Natural killer cell (primary cell): Measurements from ENCODE around the gene SLC12A8. TPM values are rescaled to one million over a fixed set of nuclear protein-coding genes. Genes with fewer than 3 reads are reported as not detected.

Experiments used
- ATAC-seq, 3 donors: fragments of 150-1000 bp in 2 of 3; fragments of 200-7000 bp in 1 of 3; cut with Tn5 transposase; 1 replicate in 1 of 3; 2 replicates in 2 of 3; pipeline ENCODE4 v1.10.0; 2021; ENCODE audit warnings: mild to moderate bottlenecking in 2 of 3, moderate library complexity in 2 of 3
- DNase-seq, 2 donors: peaks; one replicate each; pipeline versions ENCODE4 v3.0.0 to v3.0.0-alpha.2; 2013 to 2021; ENCODE audit warnings: mixed read lengths in 1 of 2
- H3K27ac ChIP-seq: one replicate; pipeline ENCODE4 v1.5.1; 2013; ENCODE audit warnings: mild to moderate bottlenecking, low read length
- H3K27me3 ChIP-seq: one replicate; pipeline ENCODE4 v1.6.1; 2013; ENCODE audit warnings: low read length; ENCODE audit not compliant: control insufficient read depth, insufficient read depth
- H3K36me3 ChIP-seq: one replicate; pipeline ENCODE4 v1.6.1; 2013; ENCODE audit warnings: low read length; ENCODE audit not compliant: control insufficient read depth, insufficient read depth
- H3K4me1 ChIP-seq: one replicate; pipeline ENCODE4 v1.6.1; 2013; ENCODE audit warnings: low read length; ENCODE audit not compliant: control insufficient read depth, insufficient read depth
- H3K4me3 ChIP-seq: one replicate; pipeline ENCODE4 v1.5.1; 2013; ENCODE audit warnings: low read length
- H3K9me3 ChIP-seq: one replicate; pipeline ENCODE4 v1.6.1; 2013; ENCODE audit warnings: low read length; ENCODE audit not compliant: control insufficient read depth, insufficient read depth
- H3K27ac Mint-ChIP-seq, 2 donors: one replicate each; pipeline ENCODE4 v1.8.0; 2022; ENCODE audit warnings: mild to moderate bottlenecking in 2 of 2, mixed read lengths in 2 of 2, moderate library complexity in 1 of 2
- H3K27me3 Mint-ChIP-seq, 2 donors: one replicate each; pipeline ENCODE4 v1.8.0; 2022; ENCODE audit warnings: low read depth in 2 of 2, mixed read lengths in 2 of 2
- H3K36me3 Mint-ChIP-seq: one replicate; pipeline ENCODE4 v1.8.0; 2022; ENCODE audit warnings: mixed read lengths
- H3K4me1 Mint-ChIP-seq, 2 donors: one replicate each; pipeline ENCODE4 v1.8.0; 2022; ENCODE audit warnings: mixed read lengths in 2 of 2
- H3K4me3 Mint-ChIP-seq: one replicate; pipeline ENCODE4 v1.8.0; 2022; ENCODE audit warnings: mild to moderate bottlenecking, moderate library complexity, mixed read lengths
- H3K9me3 Mint-ChIP-seq, 2 donors: one replicate each; pipeline ENCODE4 v1.8.0; 2022; ENCODE audit warnings: mixed read lengths in 2 of 2
- CTCF ChIP-seq: fragments of 200-600 bp; IDR thresholded peaks from one replicate; pipeline ENCODE4 v1.8.0; 2022; ENCODE audit warnings: antibody characterized with exemption
- WGBS: methylation state at CpG from one replicate; pipeline ENCODE4 v1.1.7; 2013; ENCODE audit warnings: missing lambda C conversion rate; ENCODE audit not compliant: insufficient coverage; 5-methylcytosine and 5-hydroxymethylcytosine counted together
- intact Hi-C: fragments of 100-400 bp; cut with micrococcal nuclease; formaldehyde crosslinking; loops from one replicate; pipeline ENCODE4 v1.14.2; 2022
- total RNA-seq, 4 donors: library from RNA; stranded (reverse); fragments of 120-200 nt in 1 of 4; gene quantifications; one replicate each; pipeline versions ENCODE4 v1.2.3 to v1.2.4, GENCODE V29; 2013 to 2022

SLC12A8 gene
- total RNA-seq, 3 donors from 2014 or later (not counting 1 experiment from before 2014, with no cell fraction given): 0.25 to 1.4 (median 0.61) TPM

- H3K27me3 Mint-ChIP-seq: no peaks in the 10 kb centered on the region
- TF ChIP-seq CTCF: no peak
- intact Hi-C loops: no loop called here
These were observed 73.2 kb downstream of the SLC12A8 start for GRCh38 chr3:125139386-125139785.

GRCh38 chr3:125137358-125138033 is 75.1 kb downstream of the SLC12A8 start:
- Histone ChIP-seq H3K9me3 (no peaks in the 10 kb centered on the region), H3K27ac (no peak overlapping the region), H3K36me3 (no peaks in the 10 kb centered on the region), H3K27me3 (no peaks in the 10 kb centered on the region), H3K4me1 (peaks cover 34% of the 10 kb centered on the region), H3K4me3 (no peak overlapping the region)
- Mint-ChIP-seq H3K9me3 (no peaks in the 10 kb centered on the region), H3K4me3 (no peak overlapping the region), H3K27me3 (no peaks in the 10 kb centered on the region), H3K36me3 (no peaks in the 10 kb centered on the region), H3K27ac (no peak overlapping the region), H3K4me1 (peaks cover 39 to 56% of the 10 kb centered on the region in 2 donors)
- DNase-seq (no peak), ATAC-seq (no peak)
- WGBS: 85% methylated on average over 17 of the region's 17 CpGs
- no peak for TF ChIP-seq CTCF
- intact Hi-C loops: no loop called here

More at GRCh38 chr3:125139386-125139785, 73.2 kb downstream of the SLC12A8 start:
- Histone ChIP-seq H3K4me1 (peaks cover 48% of the 10 kb centered on the region), H3K4me3 (no peak overlapping the region), H3K27me3 (no peaks in the 10 kb centered on the region), H3K27ac (no peak overlapping the region), H3K9me3 (no peaks in the 10 kb centered on the region), H3K36me3 (no peaks in the 10 kb centered on the region)
- Mint-ChIP-seq H3K4me1 (peaks cover 49 to 66% of the 10 kb centered on the region in 2 donors), H3K9me3 (no peaks in the 10 kb centered on the region), H3K27ac (peak overlapping the region in 1 of 2 donors; percentile 58), H3K4me3 (no peak overlapping the region), H3K36me3 (no peaks in the 10 kb centered on the region)
- WGBS: 99% methylated on average over 4 of the region's 4 CpGs
- no peak for ATAC-seq
- DNase-seq: no peak

- intact Hi-C loops: no loop called here
- TF ChIP-seq CTCF: no peak
- H3K4me1 ChIP-seq: peaks cover 33% of the 10 kb centered on the region
- ATAC-seq: no peak
- 93% methylated on average over 7 of the region's 7 CpGs for WGBS
- no peaks in the 10 kb centered on the region for H3K27me3 ChIP-seq
- H3K36me3 ChIP-seq: no peaks in the 10 kb centered on the region
- no peak overlapping the region for H3K27ac ChIP-seq
- DNase-seq: no peak
- peaks cover 39 to 56% of the 10 kb centered on the region in 2 donors for H3K4me1 Mint-ChIP-seq
- no peaks in the 10 kb centered on the region for H3K9me3 Mint-ChIP-seq
- no peak overlapping the region for H3K4me3 ChIP-seq
- H3K36me3 Mint-ChIP-seq: no peaks in the 10 kb centered on the region
- H3K27ac Mint-ChIP-seq: peak overlapping the region in 1 of 2 donors; percentile 28
- no peak overlapping the region for H3K4me3 Mint-ChIP-seq
- H3K27me3 Mint-ChIP-seq: no peaks in the 10 kb centered on the region
- no peaks in the 10 kb centered on the region for H3K9me3 ChIP-seq
These were observed 75.6 kb downstream of the SLC12A8 start for GRCh38 chr3:125136966-125137357.

- no peaks in the 10 kb centered on the region for H3K27me3 ChIP-seq
- H3K36me3 ChIP-seq: no peaks in the 10 kb centered on the region
- H3K27ac ChIP-seq: no peak overlapping the region
- TF ChIP-seq CTCF: no peak
- H3K4me1 Mint-ChIP-seq: peaks cover 35 to 52% of the 10 kb centered on the region in 2 donors
- intact Hi-C loops: no loop called here
- H3K27me3 Mint-ChIP-seq: no peaks in the 10 kb centered on the region
- H3K9me3 ChIP-seq: no peaks in the 10 kb centered on the region
- no peaks in the 10 kb centered on the region for H3K36me3 Mint-ChIP-seq
- peaks cover 28% of the 10 kb centered on the region for H3K4me1 ChIP-seq
- H3K9me3 Mint-ChIP-seq: no peaks in the 10 kb centered on the region
- DNase-seq (no peak), ATAC-seq (no peak)
- H3K4me3 ChIP-seq: no peak overlapping the region
- 33% methylated on average over 4 of the region's 4 CpGs for WGBS
- peak overlapping the region in 1 of 2 donors; percentile 28 for H3K27ac Mint-ChIP-seq
- no peak overlapping the region for H3K4me3 Mint-ChIP-seq
These were observed 76.0 kb downstream of the SLC12A8 start for GRCh38 chr3:125136515-125136914.
